ENCODE measurements around the gene STUM.
"Not testable (repeated sequence)": the region's sequence is repeated elsewhere in the genome, so short reads cannot be mapped to it uniquely, and the experiment has no call there.

The STUM gene

DNA sequence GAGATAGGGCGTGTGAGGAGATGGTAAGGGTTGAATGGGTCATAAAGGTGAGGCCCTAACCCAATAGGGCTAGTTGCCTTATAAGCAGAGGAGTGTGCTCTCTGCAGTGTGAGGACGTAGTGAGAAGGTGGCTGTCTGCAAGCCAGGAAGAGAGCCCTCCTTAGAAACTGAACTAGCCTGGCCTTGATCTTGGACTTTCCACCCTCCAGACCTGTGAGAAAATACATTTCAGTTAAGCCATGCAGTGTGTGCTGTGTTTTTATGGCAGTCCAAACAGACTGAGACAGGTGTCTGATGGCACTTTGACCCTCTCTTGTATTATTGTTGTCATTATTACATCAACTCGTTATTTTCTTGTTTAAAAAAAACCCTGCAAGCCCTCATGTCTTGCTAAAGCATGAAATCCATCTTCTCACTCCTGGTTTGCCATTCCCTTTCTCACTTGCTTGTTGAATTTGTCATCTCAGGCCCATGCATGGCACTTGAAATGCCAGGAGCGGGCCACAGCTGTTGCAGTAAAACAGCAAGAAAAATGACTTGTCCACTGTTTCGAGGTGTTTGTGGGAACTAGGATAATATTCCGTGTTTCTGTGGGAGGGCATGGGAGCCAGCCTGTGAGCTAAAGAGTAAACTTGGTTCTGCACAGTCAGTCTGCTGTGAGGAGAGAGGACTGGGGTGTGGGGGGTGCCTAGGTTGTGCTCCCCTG, 78.6 kb downstream of the STUM start:
- no peak for DNase-seq (ENCODE audit: low read depth)

DNA sequence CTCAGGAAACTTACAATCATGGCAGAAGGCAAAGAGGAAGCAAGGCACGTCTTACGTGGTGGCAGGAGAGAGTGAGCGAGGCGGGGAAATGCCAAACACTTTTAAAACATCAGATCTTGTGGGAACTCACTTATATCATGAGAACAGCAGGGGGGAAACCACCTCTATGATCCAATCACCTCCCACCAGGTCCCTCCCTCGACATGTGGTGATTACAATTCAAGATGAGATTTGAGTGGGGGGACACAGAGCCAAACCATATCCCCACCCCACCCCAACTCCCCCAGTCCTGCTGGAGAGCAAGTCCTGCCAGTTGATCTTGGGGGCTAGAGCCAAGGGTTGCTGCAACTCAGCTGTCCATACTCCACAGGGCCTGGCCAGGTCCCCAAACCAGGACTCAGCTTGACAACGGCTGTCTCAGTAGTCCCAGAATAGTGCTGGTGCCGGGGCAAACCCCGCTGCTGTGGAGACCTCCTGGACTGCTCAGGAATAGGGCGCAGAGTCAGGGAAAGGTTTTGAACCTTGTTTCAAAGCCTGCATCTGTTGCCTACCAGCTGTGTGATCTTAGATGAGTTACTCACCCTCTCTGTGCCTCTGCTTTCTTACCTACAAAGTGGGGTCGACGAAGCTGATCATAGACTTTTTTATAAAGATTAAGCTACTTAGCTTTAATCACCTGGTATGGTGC, 79.5 kb downstream of the STUM start:
- DNase-seq (ENCODE audit: low read depth), result no peak

GRCh38 chr1:226628612-226629155, 80.1 kb downstream of the STUM start:
- no peak for DNase-seq (ENCODE audit: low read depth)

DNA sequence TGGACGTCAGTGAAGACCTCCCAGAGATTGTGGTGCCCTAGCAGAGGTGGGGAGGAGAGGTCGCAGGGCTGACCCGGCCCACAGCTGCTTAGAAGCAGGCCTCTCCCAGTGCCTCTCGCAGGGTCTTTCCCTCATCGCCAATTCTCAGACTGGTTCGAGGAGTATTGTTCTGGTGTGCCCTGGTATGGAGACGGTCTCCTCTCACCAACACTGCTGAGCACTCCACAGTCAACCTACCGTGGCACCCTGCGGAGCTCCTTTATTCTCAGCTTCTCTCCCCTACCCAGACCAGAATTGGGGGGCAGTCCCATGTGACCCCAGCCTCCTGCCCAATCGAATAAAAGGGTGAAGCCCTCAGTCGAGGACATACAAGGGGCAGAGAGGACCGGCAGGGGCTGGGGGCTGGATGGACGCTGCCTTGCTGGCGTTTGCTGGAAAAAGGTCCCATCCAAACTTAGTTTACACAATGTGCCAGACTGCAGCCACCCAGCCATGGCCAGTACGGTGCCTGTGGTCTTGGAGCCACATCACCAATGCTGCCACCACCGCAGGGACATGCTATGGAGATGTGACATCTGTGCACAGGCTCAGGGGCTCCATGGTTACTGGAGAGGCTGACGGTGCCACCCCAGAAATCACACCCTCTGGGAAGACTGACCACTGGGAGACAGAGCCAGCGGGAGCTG, 80.8 kb downstream of the STUM start:
- no peak for DNase-seq (ENCODE audit: low read depth)

DNA sequence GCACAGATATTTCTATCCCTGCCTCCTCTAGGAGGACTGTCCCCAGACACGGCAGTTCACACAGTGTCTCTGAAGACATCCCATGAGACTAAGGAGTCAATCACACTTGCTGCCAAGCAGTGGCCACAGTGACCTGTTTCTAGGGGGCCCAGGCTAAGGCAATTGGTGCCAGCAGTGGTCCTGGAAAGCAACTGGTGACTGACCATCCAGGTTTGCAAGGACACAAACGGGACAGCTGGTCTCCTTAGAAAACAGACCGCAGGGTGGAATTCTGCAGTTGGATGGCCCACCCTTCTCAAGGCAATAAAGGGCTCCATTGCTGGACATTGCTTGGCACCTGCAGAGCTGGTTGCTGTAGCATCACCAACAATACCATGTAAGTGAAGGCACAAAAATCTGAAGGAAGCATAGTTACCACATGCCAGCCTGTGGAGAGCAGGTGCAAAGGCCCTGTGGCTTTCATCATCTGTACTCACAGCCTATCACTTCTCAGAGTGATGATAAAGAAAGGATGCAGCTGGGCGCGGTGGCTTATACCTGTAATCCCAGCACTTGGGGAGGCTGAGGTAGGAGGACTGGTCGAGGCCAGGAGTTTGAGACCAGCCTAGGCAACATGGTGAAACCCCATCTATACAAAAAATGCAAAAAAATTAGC, 81.5 kb downstream of the STUM start:
- no peak for DNase-seq (ENCODE audit: low read depth)

DNA sequence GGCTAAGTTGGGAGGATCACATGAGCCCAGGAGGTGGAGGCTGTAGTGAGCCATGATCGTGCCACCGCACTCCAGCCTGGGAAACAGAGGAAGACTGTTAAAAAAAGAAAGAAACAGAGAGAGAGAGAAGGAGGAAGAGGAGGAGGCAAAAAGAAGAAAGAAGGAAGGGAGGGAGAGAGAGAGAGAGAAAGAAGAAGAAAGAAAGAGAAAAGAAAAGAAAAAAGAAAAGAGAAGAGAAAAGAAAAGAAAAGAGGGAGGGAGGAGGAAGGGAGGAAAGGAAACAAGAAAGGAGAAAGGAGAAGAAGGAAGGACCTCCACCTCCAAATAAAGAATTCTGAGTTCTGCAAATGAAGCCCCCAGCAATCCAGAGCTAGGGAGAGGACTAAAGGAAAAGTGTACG, 82.0 kb downstream of the STUM start:
- no peak for DNase-seq (ENCODE audit: low read depth)

DNA sequence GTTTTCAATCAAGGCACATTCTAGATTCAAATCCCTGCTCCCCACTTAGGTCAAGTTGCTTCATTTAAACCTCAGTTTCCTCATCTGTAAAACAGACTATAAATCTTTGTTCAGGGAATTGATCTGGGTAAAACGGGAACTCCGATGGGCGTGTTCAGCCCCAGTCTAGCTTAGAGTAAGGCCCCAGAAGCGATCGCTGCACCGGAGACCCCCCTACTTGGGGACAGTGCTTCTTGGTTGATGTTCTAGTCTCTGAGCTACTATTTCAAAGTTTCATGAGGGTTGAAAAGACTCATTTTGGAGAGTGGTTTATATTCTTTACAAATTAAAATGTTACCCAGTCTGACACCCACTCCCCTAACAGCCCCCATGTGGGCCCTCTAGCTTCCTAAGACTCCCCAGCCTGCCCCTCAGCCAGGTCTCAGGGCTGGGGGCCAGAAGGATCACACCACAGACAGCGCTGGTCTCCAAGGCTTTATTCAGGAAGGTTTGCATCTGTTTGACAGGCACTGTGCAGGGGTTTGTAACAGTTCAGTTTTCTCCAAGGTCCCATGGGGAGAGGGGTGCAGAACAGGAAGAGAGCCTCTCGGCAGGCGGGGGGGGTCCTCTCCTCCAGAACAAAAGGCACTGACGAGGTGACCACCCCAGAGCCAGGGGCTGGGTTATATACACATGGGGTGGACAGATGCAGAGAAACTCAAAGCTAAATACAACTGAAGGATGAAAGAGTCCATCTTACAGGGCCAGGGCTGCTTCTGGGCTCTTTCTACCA, 82.9 kb downstream of the STUM start:
- DNase-seq (ENCODE audit: low read depth), result no peak

DNA sequence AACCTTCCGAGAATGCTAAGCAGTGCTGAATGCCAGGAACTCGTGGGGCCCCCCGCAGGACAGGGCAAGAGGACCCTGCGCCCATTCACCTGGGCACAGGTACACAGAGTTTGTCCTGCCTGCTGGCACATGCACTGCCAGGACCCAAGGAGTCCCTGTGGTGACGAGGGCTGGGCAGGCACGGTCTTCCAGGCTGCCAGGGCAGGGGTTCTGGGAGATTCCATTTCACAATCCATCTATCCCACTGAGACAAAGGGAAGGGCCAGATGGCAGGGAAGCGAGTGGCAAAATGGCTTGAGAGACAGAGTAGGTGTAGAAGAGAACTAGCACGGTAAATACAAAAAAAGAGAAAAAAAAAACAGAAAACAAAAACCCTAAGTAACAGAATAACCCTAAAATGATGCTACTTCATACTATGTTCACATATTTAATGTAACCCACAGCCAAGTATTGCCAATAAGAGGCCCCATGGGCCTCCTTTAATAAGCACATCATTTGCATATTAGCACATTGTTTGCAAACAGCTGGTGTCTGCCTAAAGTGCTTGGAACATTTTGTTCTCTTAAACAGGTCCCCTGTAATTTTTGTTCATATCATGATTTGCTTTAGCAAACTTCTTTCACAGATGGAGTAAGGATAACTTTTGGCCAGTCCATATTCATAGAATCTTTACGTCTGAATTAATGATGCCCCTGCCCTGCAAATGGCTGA, 83.8 kb downstream of the STUM start:
- DNase-seq (ENCODE audit: low read depth), result no peak

DNA sequence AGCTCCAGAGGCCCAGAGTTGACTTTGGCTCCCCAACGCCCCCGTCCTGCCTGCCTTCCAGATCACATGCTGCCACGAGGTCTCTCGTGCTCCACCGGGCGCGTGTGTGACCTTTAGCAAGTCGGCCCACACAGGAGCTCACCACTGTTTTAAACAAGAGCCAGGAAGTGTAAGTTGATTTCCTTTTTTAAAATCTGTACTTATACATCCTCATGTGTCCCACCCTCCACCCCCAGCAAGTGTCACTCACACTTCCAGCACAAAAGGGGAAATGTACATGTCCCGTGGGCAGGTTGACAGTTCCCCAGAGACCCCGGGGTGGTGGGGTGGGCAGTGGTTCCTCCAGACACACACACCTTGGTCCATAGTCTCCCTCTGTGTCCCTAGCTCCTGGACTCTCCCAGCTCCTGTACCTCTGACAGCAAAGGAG, 84.4 kb downstream of the STUM start:
- peak; percentile 38 for DNase-seq (ENCODE audit: low read depth)

GRCh38 chr1:226633541-226634165, 85.1 kb downstream of the STUM start:
- DNase-seq (ENCODE audit: low read depth), result no peak

- DNase-seq (ENCODE audit: low read depth), result peak; percentile 67
Measured at GRCh38 chr1:226634166-226634588, 85.6 kb downstream of the STUM start.

- DNase-seq (ENCODE audit: low read depth), result no peak
Measured at GRCh38 chr1:226634611-226635246, 86.2 kb downstream of the STUM start.

DNA sequence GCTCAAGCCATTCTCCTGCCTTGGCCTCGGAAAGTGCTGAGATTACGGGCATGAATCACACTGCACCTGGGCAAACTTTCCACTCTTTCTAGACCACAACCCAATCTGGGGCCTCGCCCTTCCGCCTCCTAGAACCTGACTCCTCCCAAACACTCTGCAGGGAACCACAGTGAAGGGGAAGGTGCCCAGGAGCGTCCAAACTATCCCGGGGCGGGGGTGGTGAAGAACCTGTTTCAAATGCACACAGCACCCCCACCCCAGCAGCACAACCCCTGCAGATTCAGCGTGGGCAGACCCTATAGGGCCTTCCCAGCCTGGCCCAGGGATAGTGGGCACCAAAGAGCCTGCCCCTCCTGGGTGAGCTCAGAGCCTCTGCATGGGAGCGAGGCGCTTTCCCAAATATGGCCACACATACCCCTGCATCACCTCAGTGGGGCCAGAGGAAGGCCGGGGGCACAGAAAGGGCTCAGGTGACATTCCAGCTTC, 86.9 kb downstream of the STUM start:
- no peak for DNase-seq (ENCODE audit: low read depth)

GRCh38 chr1:226636847-226637096, 88.2 kb downstream of the STUM start:
- no peak for DNase-seq (ENCODE audit: low read depth)

DNA sequence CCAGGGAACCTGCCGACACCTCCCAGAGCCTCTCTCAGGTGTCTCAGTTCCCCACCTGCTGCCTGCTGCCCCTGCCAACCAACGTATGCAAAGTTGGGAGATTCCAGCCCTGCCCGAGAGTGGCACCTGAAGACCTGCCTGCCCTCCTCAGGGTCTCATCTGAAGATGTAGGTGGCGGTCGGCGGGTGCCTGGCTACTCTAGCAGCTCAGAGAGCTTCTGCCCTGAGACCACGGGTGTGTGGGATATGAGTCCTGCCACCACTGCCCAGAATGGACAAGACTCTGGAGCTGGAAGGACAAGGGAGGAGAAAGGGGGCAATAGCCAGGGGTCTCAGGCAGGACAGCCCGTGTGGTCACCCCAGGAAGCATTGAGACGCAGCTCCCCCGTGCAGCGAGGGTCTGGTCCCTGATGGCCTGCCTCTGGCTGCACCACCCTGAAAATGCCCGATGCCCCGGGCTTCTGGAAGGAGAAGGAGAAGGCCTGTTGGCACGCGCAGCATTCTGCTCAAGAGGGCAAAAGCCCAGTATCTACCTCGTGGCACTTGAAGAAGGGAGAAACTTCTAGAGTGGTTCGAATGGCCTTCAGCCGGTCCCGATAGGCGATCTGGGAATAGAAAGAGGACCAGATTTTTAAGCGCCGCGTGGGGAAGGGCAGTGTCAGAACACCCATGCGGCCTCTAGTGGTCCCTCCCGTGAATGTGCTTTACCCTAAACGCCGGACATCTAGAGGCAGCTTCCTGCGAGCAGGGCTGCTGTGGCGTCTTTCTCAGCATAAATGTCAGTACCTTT, 88.8 kb downstream of the STUM start:
- DNase-seq (ENCODE audit: low read depth), result no peak

GRCh38 chr1:226638001-226638601, 89.5 kb downstream of the STUM start:
- DNase-seq (ENCODE audit: low read depth), result no peak

DNA sequence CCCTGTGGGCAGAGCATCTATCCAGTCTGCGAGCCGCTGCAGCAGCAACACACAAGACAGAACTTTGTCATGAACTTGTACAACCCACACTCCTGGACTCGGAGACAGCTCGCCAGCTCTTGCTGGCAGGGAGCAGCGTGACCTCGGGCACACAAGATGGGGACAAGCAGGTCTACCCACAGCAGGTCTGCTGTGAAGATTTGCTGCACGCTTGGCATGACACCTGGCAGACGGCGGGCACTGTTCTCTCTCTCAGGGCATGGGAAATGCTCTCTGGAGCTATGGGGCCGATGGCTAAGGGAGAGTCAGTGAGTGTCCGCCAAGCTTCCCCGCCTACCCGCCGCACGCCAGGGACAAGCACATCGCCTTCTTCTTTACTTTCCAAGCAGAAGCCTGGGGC, 90.0 kb downstream of the STUM start:
- DNase-seq (ENCODE audit: low read depth), result no peak

DNA sequence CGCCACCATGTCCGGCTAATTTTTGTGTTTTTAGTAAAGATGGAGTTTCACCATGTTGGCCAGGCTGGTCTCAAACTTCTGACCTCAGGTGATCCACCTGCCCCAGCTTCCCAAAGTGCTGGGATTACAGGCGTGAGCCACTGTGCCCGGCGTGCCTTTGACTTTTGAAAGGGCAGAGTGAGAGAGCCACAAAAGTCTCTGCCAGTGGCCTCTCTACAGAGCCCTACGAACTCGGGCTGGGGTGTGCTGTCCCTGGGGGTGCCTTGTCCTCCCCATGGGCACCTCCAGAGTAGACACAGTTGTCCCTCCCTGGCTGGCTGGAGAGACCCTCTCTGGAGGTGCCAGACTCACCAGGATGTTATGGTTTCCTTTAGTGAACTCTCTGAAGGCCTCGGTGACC, 90.6 kb downstream of the STUM start:
- DNase-seq (ENCODE audit: low read depth), result not testable (repeated sequence)

- DNase-seq (ENCODE audit: low read depth), result no peak
Measured at GRCh38 chr1:226639631-226640061, 91.1 kb downstream of the STUM start.

Data from stimulated activated CD8-positive, alpha-beta memory T cell treated with anti-CD3 and anti-CD28 coated beads, Interleukin-12 subunit alpha, Interleukin-12 subunit beta, amount 100 ng/mL, for 4 hours (primary cell).